ENCODE data around the gene CD81. TPM values are rescaled to one million over a fixed set of nuclear protein-coding genes. Genes with fewer than 3 reads are reported as not detected.

Gene CD81
- total RNA-seq, 3 donors from 2014 or later = 311 to 770 (median 330) TPM

DNA sequence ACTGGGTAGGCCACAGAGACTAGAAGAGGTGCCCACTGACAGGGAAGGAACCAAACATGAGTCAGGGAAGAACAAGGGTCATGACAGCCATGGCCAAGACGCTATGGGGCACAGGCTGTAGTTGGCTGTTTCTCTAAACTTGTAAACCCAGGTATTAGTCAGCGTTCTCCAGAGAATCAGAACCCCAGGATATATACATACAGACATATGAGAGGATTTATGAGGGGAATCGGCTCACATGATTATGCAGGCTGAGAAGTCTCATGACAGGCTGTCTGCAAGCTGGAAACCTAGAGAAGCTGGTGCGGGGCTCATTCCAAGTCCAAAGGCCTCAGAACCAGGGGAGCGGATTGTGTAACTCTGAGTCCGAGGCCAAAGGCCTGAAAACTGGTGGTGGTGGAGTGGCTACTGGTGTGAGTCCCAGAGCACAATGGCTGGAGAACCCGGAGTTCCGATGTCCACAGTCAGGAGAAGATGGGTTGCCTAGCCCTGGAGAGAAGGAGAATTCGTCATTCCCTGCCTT is 29.7 kb upstream of the CD81 start:
- intact Hi-C loops (cut with DNase I; ENCODE audit: low total_unique reads) = no loop called here
- H3K9me3 ChIP-seq = peaks cover 12 to 14% of the 10 kb centered on the region in 2 donors
- H3K4me1 ChIP-seq = no peaks in the 10 kb centered on the region
- H3K36me3 ChIP-seq = no peaks in the 10 kb centered on the region
- TF ChIP-seq, protein P1, sequence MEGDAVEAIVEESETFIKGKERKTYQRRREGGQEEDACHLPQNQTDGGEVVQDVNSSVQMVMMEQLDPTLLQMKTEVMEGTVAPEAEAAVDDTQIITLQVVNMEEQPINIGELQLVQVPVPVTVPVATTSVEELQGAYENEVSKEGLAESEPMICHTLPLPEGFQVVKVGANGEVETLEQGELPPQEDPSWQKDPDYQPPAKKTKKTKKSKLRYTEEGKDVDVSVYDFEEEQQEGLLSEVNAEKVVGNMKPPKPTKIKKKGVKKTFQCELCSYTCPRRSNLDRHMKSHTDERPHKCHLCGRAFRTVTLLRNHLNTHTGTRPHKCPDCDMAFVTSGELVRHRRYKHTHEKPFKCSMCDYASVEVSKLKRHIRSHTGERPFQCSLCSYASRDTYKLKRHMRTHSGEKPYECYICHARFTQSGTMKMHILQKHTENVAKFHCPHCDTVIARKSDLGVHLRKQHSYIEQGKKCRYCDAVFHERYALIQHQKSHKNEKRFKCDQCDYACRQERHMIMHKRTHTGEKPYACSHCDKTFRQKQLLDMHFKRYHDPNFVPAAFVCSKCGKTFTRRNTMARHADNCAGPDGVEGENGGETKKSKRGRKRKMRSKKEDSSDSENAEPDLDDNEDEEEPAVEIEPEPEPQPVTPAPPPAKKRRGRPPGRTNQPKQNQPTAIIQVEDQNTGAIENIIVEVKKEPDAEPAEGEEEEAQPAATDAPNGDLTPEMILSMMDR (IDR thresholded peaks at IDR 0.05) = no peak
- TF ChIP-seq POLR2A (IDR thresholded peaks at IDR 0.05) (no peak), POLR2AphosphoS5 (IDR thresholded peaks at IDR 0.05) (no peak)
- H3K27me3 ChIP-seq = no peaks in the 10 kb centered on the region
- H3K27ac ChIP-seq = no peak overlapping the region
- peak in 1 of 2 donors; percentile 15 for DNase-seq (ENCODE audit: low spot score in 2 of 2)
- H3K4me3 ChIP-seq = no peak overlapping the region

DNA sequence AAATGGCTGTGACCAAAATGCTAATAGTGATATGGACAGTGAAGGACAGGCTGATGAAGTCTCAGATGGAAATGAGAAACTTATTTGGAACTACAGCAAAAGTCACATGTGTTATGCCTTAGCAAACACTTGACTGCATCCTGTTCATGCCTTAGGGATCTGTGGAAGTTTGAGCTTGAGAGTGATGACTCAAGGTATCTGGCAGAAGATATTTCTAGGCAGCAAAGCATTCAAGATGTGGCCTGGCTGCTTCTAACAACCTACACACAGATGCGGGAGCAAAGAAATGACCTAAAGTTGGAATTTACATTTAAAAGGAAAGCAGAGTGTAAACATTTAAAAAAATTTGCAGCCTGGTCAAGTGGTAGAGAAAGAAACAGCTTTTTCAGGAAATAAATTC is 28.1 kb upstream of the CD81 start:
- Histone ChIP-seq H3K27ac (no peak overlapping the region), H3K4me1 (no peaks in the 10 kb centered on the region), H3K36me3 (no peaks in the 10 kb centered on the region), H3K27me3 (no peaks in the 10 kb centered on the region), H3K9me3 (peaks cover 12 to 14% of the 10 kb centered on the region in 2 donors), H3K4me3 (no peak overlapping the region)
- intact Hi-C loops (cut with DNase I; ENCODE audit: low total_unique reads) = no loop called here
- no peak for DNase-seq (ENCODE audit: low spot score in 2 of 2)
- no peak for TF ChIP-seq POLR2AphosphoS5 (IDR thresholded peaks at IDR 0.05)
- TF ChIP-seq, protein P1 (IDR thresholded peaks at IDR 0.05) = no peak
- TF ChIP-seq POLR2A (IDR thresholded peaks at IDR 0.05) = no peak

DNA sequence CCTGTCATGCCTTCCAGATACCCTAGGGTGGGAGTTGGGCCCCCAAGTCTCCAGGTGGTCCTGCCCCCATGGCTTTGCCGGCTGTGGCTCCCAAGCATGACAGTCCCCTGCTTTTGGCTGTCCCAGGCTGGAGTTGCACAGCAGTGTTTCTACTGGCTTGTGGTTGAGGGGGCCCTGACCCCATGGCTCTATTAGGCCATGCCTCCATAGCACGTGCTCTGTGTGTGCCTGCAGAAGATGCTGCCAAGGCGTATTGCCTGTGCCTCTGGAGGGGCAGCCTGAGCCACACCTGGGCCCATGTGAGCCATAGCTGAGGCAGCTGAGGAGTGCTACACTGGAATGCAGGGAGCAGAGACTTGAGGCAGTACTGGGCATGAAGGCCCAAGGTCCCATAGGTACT is 25.4 kb upstream of the CD81 start:
- H3K27me3 ChIP-seq = no peaks in the 10 kb centered on the region
- no peak overlapping the region for H3K27ac ChIP-seq
- peak in 1 of 2 donors; percentile 15 for DNase-seq (ENCODE audit: low spot score in 2 of 2)
- intact Hi-C loops (cut with DNase I; ENCODE audit: low total_unique reads) = loop anchor here (10.0 kb wide), 1 partner anchor 893 kb away; no protein-coding TSS in a partner anchor
- no peaks in the 10 kb centered on the region for H3K36me3 ChIP-seq
- TF ChIP-seq POLR2A (IDR thresholded peaks at IDR 0.05) (no peak), POLR2AphosphoS5 (IDR thresholded peaks at IDR 0.05) (no peak)
- TF ChIP-seq, protein P1 (IDR thresholded peaks at IDR 0.05) = no peak
- peaks cover 11 to 12% of the 10 kb centered on the region in 2 donors for H3K9me3 ChIP-seq
- no peaks in the 10 kb centered on the region for H3K4me1 ChIP-seq
- H3K4me3 ChIP-seq = no peak overlapping the region

DNA sequence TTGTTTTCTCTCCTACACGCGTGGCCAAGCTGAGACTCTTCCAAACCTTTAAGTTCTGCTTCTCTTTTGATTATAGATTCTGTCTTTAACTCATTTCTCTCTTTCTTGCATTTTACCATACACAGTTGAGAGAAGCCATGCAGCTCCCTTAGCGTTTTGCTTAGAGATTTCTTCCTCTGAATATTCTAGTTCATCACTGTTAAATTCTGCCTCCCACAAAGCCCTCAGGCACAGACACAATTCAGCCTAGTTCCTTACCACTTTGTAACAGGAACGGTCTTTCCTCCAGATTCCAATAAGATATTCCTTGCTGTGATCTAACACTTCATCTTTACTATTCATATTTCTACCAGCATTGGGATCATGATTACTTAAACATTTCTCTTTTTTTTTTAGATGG is 24.7 kb upstream of the CD81 start:
- H3K27ac ChIP-seq = no peak overlapping the region

DNA sequence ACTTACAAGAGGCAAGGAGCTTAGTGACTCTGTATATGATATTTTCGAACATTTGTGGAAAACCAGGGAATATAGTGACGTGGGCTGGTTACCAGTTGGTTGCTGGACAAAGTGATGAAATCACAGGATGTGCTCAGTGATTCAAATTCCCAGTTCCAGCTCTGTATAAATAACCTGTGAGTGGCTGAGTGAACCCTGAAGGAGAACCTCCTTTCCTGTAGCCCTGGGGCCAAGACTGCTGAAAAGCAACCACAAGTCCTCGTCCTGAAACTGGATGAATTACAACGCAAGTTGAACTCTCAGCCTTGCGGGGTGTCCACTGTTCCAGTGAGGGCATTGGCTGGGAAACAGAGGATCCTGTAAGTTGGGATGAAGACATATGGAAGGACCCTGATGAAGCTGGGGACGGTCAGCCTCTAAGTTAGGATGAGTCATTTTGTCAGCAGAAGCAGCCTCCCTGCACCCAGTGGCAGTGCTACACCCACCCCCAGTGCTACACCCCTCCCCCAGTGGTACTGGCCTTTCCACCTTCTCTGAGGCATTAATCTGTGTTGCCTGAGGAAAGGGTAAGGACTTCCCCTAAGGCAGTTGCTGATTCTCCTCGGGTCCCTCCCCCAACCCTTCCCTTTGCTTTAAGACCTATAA is 22.0 kb upstream of the CD81 start:
- no peak for DNase-seq (ENCODE audit: low spot score in 2 of 2)
- no peaks in the 10 kb centered on the region for H3K27me3 ChIP-seq
- H3K4me3 ChIP-seq = no peak overlapping the region
- intact Hi-C loops (cut with DNase I; ENCODE audit: low total_unique reads) = loop anchor here (10.0 kb wide), 1 partner anchor 890 kb away; no protein-coding TSS in a partner anchor
- H3K27ac ChIP-seq = no peak overlapping the region
- TF ChIP-seq, protein P1 (IDR thresholded peaks at IDR 0.05) = no peak
- no peak for TF ChIP-seq POLR2AphosphoS5 (IDR thresholded peaks at IDR 0.05)
- no peak for TF ChIP-seq POLR2A (IDR thresholded peaks at IDR 0.05)
- no peaks in the 10 kb centered on the region for H3K4me1 ChIP-seq
- H3K36me3 ChIP-seq = no peaks in the 10 kb centered on the region
- no peaks in the 10 kb centered on the region for H3K9me3 ChIP-seq

More for the DNA sequence above, 24.7 kb upstream of the CD81 start:
- Histone ChIP-seq H3K4me1 (no peaks in the 10 kb centered on the region), H3K36me3 (no peaks in the 10 kb centered on the region), H3K9me3 (peaks cover 11 to 12% of the 10 kb centered on the region in 2 donors), H3K4me3 (no peak overlapping the region), H3K27me3 (no peaks in the 10 kb centered on the region)
- TF ChIP-seq, protein P1 (IDR thresholded peaks at IDR 0.05) = no peak
- TF ChIP-seq POLR2A (IDR thresholded peaks at IDR 0.05) (no peak), POLR2AphosphoS5 (IDR thresholded peaks at IDR 0.05) (no peak)
- DNase-seq (ENCODE audit: low spot score in 2 of 2) = no peak
- intact Hi-C loops (cut with DNase I; ENCODE audit: low total_unique reads) = loop anchor here (10.0 kb wide), 1 partner anchor 892 kb away; no protein-coding TSS in a partner anchor
